Endometrial microvascular endothelial cells (primary cell): Measurements from ENCODE around the gene DNASE2B. TPM values are rescaled to one million over a fixed set of nuclear protein-coding genes. Genes with fewer than 3 reads are reported as not detected.

ENCODE experiments used
- in situ Hi-C: cut with HindIII; loops from 2 replicates; pipeline ENCODE4 v1.10.0; 2017; ENCODE audit warnings: low sequenced_read_pairs, low pct_unique_long_range_greater_than_20kb; ENCODE audit errors: inconsistent ontology term
- total RNA-seq: library from RNA; depleted of rRNA; stranded (reverse); fragments of >200 nt; gene quantifications from one replicate; pipeline ENCODE4 v1.2.3, GENCODE V29; 2015; ENCODE audit errors: inconsistent ontology term

The DNASE2B gene
- total RNA-seq, 1 donor from 2014 or later, result not detected

DNA sequence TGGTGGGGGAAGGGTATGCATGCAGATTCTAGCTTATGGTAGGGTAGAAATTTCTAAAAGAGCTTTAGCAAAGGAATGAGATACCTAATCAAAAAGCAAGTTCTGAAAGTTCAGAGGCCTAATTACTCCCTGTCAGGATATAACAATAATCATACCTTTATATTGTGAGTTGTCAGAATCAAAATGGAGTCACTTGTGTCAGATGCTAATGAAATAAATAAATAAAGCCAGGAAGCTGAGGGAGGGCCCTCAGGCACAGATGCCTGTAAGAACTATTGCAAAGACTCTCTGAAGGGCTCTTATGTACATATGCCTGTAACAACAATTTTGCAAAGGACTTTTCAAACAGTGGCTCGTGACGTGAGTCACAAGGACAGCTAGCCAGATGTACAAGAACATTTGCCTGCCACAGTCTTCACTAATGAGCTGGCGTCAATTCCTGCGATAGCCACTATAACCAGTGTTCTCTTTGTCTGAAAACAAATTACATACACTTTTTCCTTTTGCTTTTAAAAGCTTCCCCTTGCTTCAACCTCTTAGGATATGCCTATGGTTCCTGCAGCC lies 27.4 kb upstream of the DNASE2B start:
- in situ Hi-C loops, result no loop called here

DNA sequence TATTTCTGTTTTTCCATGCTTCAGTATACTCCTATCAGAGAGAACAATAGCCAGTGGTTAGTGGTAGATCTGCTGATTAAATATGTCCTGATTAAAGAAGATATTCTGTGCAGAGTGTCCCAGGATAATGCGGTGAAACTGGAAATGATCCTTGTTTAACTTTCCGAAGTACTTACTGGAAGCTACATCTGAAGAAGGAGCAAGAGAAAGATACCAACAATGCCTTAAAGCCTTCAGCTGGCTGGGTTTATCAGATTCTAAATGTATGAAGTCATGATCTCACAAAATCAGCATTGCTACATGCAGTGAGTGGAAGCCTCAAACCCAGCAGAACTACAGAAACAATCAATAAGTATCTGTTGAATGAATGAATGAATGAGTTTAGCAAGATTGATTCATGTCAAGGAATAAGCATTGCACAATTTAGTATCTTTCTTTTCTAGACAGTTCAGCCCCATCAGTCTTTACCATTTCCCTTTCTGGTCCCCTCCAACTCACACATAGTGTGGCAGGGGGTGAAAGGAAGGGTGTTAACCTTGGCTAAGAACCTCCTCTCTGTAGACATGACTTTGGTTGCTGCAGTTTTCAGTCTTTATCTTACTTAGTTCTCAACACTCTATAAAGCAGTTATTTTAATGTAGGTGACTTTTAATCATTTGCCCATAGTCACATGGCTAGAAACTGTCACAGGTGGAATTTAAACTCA lies 24.7 kb upstream of the DNASE2B start:
- in situ Hi-C loops, result no loop called here

DNA sequence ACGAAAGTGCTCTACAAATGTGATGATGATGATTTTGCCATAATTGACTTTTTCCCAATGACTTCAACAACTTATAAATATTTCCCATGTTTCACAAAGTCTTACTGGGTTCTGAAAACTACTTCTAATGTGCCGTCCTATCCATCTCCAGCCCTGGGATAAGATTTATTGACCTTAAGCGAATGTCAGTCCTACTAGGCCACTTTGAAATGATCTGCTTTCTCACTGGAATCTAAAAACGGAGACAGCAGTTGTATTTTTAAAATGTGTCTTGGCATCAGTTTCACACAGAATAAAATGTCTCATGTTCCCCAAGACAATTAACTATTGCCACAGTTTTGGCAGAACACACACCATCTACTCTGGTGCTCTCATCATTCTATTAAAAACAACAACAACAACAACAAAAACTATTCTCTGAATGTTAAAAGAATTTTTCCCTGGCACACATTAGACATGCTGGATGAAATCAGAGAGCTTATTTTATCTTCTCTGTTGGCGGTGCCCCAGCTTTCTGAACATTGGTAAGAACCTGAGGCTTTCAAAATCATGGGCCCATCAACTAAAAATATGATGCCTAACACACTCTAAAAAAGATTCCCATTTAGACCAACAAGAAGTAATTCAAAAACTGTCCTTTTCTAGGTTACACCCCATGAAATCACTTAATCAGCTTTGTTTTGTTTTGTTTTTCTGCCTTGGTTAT lies 23.1 kb upstream of the DNASE2B start:
- in situ Hi-C loops, result no loop called here

DNA sequence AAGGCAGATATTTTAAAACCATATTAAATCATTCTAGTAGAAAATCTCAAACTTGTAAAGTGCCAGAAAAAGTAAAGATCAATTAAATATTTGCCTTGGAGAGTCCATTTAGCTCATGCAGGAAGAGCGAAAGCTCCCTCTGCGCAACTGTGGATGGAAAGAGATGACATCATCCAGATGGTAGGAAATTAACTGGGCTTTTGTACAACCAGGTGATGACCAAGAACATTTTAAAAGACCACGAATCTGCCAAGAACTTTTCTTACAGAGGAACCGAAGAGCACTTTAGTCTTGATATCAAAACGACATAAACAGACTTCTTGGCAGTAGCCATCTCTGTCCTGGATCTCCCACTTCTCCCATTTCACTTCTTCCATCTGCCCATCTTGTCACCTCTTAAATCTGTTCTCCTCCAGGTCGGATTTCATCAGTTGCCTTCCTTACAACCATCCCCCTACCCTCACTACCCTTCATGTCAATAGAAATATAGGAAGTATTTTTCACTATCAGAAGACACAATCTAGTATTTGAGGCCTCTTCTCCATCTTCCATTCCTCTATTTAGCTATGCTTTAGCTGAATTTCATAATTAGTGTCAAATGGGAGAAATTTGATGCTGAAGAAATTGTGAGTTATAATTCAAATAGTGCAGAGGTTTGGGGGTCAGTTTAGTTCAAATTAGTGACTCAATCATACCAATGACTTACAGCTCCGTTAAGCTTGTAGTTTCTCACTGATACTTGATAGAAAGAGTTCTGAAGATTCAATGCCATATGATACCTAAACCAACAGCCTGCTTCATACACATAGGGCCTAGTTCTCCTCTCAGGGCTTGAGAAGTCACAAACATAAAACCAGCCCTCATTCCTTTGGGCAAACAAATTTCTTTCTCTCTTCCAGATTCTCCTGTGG lies 22.0 kb upstream of the DNASE2B start:
- in situ Hi-C loops, result no loop called here

DNA sequence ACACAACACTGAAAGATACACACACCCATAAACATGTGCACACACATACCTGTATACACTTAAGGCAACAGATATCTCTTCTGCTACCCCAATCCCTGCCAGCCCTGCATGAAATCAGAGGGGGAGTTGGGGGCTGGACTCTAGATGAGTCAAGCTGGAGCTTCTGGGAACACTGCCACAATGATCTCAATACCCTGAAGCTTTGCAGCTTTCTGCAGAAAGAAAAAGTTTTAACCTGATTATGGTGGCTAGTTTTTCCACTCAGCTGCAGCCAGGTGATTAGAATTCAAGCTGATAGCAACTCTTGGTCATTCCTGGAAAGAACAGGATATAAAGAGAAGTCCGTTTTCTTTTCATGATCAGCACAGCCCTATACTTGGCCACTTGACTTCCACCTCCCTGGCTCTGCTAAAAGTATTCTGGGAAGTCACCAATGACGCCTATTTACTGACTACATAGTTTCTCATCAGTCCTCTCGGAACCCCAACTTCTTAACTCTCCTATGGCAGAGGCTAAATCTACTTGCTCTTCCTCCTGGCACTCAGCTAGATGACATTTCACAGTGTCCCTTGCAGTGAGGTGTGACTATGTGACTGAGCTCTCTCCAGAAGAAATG lies 20.7 kb upstream of the DNASE2B start:
- in situ Hi-C loops, result no loop called here

DNA sequence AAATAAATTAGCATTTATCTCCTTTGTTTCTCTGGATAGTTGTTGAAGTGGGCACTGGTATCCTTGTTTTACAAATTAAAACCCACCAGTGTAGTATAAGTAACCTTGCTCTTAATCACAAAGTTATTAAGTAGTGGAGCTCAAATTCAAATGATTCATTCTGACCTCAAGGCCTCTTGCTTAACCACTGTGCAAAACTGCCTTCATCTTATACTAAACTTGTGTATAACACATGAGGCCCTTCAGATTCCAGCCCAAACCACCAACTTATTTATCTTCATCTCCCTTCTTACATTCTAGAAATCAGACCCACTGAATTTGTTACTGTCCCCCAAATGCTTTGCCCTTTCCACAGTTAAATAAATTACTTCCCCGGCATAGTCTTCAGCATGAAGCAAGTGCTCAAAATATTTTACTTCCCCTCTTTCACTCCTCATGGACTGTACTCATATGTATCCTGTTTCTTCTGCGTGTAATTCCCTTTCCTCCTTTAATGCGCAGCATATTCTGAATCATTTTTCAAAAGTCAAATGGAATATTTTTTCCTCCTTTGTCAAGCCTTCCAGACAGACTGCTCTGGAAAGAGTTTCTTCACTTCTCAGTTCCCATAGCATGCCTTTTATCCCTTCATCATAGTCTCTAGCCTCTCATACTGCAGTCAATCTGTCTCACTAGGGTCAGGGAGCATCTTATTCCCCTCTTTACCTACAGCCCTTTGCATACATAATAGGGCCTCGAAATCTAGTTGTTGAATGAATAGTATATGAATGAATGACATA lies 19.0 kb upstream of the DNASE2B start:
- in situ Hi-C loops, result no loop called here

DNA sequence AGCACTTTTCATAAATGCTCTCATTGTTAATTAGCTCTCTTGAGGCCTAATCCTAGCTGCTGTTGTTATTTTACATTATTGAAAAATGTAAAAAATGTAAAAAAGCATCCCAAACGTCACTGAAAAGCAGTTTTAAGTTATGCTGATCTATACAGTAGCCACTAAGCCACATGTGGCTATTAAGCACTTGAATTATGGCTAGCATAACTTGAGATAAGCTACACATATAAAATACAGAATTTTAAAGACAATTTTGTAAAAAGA lies 18.4 kb upstream of the DNASE2B start:
- in situ Hi-C loops, result no loop called here

DNA sequence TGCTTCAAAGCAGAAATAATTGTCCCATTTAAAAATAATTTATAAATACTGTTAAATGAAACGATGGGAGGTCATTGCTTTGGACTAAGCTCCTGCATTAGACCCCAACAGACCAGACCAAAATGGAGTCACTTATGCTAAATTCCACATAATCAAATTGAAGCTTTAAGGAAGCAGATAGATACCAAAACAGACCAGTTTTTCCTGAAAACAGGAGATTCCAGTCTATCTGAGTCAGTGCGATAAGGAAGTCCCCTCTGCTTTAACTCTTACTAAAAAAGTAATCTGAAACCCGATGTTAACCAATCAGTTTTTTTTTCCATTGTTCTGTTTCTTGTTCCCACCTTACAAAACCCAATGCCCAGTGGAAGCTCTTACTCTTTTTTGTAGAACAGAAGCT lies 16.2 kb upstream of the DNASE2B start:
- in situ Hi-C loops, result no loop called here

DNA sequence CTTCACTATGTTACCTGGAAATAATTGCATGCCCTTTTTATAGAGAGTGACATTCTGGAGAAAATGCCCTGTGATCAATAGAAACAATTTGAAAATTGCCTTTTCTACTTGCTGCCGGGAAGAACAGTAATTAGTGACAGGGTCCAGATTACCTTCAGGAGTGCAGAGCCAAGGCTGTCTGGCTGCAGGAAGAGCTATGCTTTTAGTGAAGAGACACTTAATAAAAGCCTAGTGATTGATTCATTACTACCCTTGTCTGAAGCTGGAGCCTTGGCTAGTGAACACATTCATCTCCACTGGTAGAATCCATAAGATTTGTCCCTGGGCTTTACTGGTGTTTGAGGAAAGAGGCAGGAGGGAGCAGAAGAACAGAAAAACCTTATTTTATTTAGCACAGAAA lies 12.9 kb upstream of the DNASE2B start:
- in situ Hi-C loops, result no loop called here

DNA sequence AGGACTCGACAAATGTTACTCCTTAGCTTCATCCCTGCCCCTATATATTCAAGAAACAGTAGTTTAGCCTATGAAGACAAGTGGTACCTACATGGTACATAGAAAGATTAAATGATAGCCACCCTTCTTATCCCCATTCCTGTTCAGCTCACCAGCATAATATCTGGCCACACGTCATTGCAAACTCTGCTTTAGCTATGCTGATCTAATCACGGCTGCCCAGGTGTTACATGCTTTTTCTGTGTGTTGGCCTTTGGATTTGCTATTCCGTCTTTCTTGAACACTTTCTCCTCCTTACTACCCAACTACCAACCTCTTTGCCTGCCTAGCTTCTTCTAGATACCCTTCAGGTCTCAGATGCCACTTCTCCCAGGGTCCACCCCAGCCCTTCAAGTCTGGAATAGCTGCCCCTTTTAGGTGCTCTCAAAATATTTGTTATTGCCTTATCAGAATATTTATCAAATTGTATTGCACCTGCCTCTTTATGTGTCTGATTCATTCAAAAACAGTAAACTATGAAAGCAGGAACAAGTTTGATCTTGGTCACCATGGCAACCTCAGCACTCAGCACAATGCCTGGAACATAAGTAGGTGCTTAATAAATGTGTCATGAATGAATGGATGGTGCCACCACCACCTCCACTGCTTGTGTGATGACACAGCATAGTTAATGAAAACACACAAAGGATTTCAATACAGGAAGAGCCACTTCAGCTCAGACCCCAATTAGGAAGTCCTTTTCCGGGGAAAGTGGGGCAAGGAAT lies 11.4 kb upstream of the DNASE2B start:
- in situ Hi-C loops, result no loop called here

DNA sequence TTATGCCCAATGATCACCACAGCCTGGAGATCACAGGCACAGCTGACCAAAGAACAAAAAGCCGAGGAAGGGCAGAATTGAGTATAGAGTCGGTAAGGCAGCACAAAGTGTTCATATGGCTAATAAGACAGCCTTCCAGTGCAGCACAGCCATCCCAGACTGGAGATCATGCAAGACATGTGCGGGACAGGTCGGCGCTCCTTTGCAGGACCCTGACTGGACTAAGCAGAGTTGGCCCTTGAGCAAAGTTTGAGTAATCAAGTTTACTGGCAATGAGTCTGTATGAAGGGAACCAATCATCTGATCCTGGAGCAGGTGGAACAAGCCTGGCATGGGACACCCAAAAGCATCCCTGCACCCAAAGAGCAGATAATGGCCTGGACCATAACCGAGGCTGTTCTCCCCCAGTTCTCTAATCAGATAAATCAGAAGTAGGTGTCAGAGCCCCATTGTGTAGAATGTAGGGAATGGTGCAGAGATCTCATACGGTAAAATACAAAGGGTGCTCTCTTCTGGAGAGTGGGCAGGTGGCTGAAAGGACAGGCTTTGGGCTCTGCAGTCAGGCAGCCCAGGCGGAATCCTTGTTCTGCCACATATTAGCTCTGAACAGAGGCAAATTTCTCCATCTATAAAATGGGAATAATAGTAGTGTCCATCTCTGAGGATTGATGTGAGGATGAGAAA lies 10.7 kb upstream of the DNASE2B start:
- in situ Hi-C loops, result no loop called here

DNA sequence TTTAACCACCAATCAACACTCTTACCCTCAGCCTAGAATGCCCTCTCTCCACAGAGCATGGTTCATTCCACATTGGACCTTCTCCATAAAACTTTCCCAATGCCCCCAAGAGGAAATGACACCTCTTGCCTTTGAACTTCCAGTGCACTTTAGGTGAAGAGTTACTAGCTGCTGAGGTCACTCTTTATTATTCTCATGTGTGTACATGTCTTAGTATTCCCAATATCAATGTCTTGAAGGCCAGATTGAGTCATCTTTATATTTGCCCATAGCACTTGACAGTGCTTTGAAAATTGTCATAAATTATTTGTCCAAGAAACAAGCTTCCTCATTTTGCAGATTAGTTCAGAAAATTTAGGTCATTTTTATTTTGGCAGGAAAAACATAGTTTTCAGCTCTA lies 8.1 kb upstream of the DNASE2B start:
- in situ Hi-C loops, result no loop called here

DNA sequence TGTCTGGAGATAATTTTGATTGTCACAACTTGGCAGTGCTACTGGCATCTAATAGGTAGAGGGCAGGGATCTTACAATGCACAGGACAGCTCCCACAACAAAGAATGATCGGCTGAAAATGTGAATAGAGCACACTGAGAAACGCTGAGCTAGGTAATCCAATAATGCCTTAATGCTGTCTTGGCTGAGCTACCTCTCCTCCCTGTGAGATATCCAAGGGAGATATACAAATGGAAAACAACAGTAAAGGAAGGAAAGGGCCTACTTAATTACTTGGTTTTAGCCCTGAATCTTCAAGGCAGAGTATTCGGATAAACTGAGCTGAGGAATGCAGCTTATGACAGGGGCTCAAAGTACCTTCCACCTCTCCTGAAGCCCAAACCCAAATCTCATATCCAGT lies 2.9 kb downstream of the DNASE2B start:
- in situ Hi-C loops, result no loop called here

DNA sequence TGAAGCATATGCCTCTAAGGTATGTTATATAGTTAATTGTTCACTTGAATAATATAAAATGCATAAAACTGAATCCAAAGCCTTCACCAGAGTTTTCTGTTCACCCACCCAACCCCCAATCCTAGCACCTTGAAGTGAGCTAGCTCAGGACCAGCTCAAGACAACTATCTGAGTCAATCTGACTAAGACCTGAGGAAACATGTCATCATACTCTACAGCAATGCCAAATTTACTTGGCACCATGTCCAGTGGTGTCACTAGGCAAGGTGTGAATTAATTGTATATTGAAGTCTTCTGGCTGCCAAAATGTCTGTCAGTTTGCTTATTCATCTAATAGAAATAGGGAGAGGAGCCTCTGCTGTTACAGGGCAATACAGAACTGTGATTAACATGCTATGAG lies 3.8 kb downstream of the DNASE2B start:
- in situ Hi-C loops, result no loop called here

DNA sequence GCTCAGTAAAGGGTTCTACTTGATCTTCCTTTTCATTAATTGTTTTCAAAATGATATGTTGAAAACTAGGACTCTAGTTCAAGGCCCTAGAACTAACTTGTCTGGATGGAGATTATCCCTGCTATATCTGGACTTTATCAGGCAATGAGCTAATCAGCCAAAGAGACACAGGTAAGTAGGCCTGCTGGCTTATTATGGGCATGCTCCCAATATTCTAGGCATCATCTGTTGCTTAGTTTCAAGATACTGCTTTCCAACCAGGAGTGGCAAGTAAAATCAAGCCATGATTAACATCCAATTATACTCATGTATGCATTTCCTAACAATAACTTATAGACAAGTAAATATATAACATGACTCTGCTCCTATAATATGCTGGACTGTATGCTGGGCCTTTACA lies 4.2 kb downstream of the DNASE2B start:
- in situ Hi-C loops, result no loop called here

DNA sequence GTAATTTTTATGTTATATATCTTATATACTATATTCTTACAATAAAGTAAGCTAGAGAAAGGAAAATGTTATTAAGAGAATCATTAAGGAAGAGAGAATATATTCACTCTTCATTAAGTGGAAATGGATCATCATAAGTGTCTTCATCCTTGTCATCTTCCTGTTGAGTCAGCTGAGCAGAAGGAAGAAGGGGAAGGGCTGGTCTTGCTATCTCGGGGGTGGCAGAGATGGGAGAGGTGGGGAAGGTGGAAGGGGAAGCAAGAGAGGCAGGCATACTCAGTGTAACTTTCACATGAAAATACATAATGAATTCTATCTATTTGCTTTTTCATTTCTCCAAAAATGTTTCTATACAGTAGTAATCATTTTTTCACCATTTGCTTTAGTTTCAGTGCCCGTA lies 5.1 kb downstream of the DNASE2B start:
- in situ Hi-C loops, result no loop called here

DNA sequence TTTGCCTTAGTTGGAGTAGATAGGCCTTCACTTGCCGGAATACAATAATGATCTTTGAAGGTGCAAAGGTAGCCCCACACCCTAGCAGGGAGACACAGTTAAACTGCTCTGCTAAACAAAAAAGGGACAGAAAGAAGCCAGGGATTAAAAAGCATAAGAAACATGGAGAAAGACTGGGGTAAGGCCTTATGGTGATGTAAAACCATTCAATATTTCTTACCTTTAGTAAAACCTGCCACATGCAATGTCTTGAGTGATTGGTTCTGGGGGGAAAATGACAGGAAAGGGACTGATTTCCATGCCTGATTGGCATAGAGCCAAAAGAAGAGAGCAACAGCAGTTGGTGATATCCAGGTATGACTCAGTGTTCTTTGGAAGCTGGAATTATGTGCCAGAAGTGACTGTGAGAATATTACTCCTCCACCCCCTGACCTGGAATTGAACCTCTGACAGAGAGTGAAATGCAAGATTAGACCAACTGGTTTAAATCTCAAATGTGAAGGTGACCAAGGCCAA lies 8.1 kb downstream of the DNASE2B start:
- in situ Hi-C loops, result no loop called here
